Ascending aorta (tissue), 2 donors: ENCODE results near the gene CSTF3. TPM values are rescaled to one million over a fixed set of nuclear protein-coding genes. Genes with fewer than 3 reads are reported as not detected.

Source experiments
- DNase-seq, 2 donors: peaks; one replicate each; pipeline ENCODE4 v3.0.0-alpha.2; 2019; ENCODE audit warnings: low spot score in 2 of 2
- H3K27ac ChIP-seq, 2 donors: fragments of 200-600 bp; sonication (generic); one replicate each; pipeline ENCODE4 v1.5.1; 2016 to 2017; ENCODE audit warnings: mild to moderate bottlenecking in 1 of 2
- H3K27me3 ChIP-seq: fragments of 200-600 bp; sonication (generic); one replicate; pipeline ENCODE4 v1.5.1; 2017
- H3K36me3 ChIP-seq, 2 donors: fragments of 200-600 bp; sonication (generic); one replicate each; pipeline ENCODE4 v1.5.1; 2016
- H3K4me1 ChIP-seq, 2 donors: fragments of 200-600 bp; sonication (generic); one replicate each; pipeline ENCODE4 v1.5.1; 2016 to 2017; ENCODE audit warnings: mild to moderate bottlenecking in 1 of 2
- H3K4me3 ChIP-seq, 2 donors: fragments of 200-600 bp; sonication (generic); one replicate each; pipeline ENCODE4 v1.5.1; 2016 to 2017; ENCODE audit warnings: mild to moderate bottlenecking in 1 of 2
- H3K9me3 ChIP-seq, 2 donors: fragments of 200-600 bp; sonication (generic); one replicate each; pipeline ENCODE4 v1.5.1; 2016
- intact Hi-C: fragments of 100-400 bp; cut with DNase I; formaldehyde crosslinking; loops from one replicate; pipeline ENCODE4 v1.15.1; 2023
- total RNA-seq: library from RNA; depleted of rRNA; stranded (reverse); fragments of >200 nt; gene quantifications from one replicate; pipeline ENCODE4 v1.1.0, GENCODE V29; 2016
- TF ChIP-seq, protein P1 (sequence below), 3 experiments: fragments of 200-600 bp in 2 of 3; fragments of 450-650 bp in 1 of 3; sonication (generic) in 2 of 3; IDR thresholded peaks; one replicate each; pipeline ENCODE4 v1.5.1; 2016 to 2019; ENCODE audit warnings: antibody characterized with exemption in 3 of 3, mild to moderate bottlenecking in 1 of 3, moderate library complexity in 1 of 3

Gene CSTF3
- total RNA-seq, 1 donor from 2014 or later = 3.8 TPM

DNA sequence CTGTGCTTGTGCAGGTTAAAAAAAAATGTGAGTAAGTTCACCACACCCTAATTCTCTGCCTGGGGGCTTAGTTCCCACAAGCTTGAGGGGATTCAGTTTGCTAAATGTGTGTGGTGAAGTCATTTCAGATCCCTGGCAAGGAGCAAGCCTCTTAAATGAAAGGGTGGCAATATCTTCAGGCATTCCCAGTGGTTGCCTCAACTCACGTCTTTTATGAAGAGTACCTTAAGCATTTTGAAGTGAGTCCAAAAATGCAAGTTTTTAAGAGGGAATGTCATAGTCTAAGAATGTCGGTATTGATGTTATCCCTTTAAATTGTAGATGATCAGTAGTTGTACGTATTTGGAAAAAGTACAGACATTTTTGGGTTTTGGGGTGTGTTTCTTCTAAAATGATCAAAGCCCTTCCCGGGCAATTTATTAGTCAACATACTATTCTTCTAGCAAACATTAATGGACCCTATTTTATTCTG, 117.0 kb downstream of the CSTF3 start:
- TF ChIP-seq, protein P1, sequence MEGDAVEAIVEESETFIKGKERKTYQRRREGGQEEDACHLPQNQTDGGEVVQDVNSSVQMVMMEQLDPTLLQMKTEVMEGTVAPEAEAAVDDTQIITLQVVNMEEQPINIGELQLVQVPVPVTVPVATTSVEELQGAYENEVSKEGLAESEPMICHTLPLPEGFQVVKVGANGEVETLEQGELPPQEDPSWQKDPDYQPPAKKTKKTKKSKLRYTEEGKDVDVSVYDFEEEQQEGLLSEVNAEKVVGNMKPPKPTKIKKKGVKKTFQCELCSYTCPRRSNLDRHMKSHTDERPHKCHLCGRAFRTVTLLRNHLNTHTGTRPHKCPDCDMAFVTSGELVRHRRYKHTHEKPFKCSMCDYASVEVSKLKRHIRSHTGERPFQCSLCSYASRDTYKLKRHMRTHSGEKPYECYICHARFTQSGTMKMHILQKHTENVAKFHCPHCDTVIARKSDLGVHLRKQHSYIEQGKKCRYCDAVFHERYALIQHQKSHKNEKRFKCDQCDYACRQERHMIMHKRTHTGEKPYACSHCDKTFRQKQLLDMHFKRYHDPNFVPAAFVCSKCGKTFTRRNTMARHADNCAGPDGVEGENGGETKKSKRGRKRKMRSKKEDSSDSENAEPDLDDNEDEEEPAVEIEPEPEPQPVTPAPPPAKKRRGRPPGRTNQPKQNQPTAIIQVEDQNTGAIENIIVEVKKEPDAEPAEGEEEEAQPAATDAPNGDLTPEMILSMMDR (IDR thresholded peaks at IDR 0.05) = no peak
- intact Hi-C loops = loop anchor here (10.0 kb wide), 1 partner anchor 150 kb away; the partner anchor contains the start of gene QSER1
- Histone ChIP-seq H3K4me3 (no peak overlapping the region), H3K9me3 (no peaks in the 10 kb centered on the region), H3K4me1 (peaks cover 4 to 11% of the 10 kb centered on the region in 2 donors), H3K27ac (no peak overlapping the region), H3K27me3 (no peaks in the 10 kb centered on the region), H3K36me3 (peaks cover 27 to 32% of the 10 kb centered on the region in 2 donors)
- no peak for DNase-seq

GRCh38 chr11:33043221-33043830, 118.0 kb downstream of the CSTF3 start:
- Histone ChIP-seq H3K9me3 (no peaks in the 10 kb centered on the region), H3K27me3 (no peaks in the 10 kb centered on the region), H3K4me1 (peaks cover 4 to 11% of the 10 kb centered on the region in 2 donors), H3K36me3 (peaks cover 25% of the 10 kb centered on the region in 2 donors), H3K4me3 (no peak overlapping the region), H3K27ac (no peak overlapping the region)
- DNase-seq = no peak
- TF ChIP-seq, protein P1 (IDR thresholded peaks at IDR 0.05) = no peak
- intact Hi-C loops = loop anchor here (10.0 kb wide), 1 partner anchor 149 kb away; the partner anchor contains the start of gene QSER1

DNA sequence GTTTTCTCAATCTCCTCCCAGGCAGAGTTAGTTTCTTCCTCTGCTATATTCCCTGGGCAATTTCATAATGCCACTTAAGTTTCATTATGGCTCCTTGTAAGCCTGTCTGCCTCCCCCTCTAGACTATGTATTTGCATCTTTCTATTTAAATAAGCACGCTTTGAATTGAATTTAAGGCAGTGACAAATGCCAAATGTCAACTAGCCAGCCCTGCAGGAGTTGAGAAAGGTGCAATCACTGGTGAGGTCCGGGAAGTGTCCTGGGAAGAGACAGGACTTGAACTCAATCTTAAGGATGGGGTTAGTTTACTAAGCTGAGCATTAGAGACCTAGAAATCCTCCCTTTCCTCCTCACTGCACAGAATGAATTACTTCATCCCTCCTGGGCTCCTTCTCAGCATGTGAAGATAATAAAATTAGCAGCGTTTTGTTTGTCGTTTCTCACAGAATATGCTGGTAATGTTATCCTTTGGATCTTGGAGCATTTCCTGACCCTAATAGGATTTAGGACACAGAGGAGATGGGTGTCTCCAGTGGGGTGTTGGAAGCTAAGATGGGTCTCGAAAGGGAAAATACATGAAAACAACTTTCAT, 120.3 kb downstream of the CSTF3 start:
- Histone ChIP-seq H3K4me1 (peaks cover 4 to 10% of the 10 kb centered on the region in 2 donors), H3K27ac (peak overlapping the region in 1 of 2 donors; percentile 97), H3K27me3 (no peaks in the 10 kb centered on the region), H3K9me3 (no peaks in the 10 kb centered on the region), H3K36me3 (peaks cover 16 to 18% of the 10 kb centered on the region in 2 donors), H3K4me3 (peak overlapping the region; percentile 85 to 96)
- TF ChIP-seq, protein P1 (IDR thresholded peaks at IDR 0.05) = no peak
- intact Hi-C loops = loop anchor here (10.0 kb wide), 1 partner anchor 146 kb away; the partner anchor contains the start of gene QSER1
- DNase-seq = no peak

- Histone ChIP-seq H3K27ac (peak overlapping the region; percentile 97 to 99), H3K4me3 (peak overlapping the region; percentile 85 to 96), H3K27me3 (no peaks in the 10 kb centered on the region), H3K9me3 (no peaks in the 10 kb centered on the region), H3K36me3 (peaks cover 15% of the 10 kb centered on the region in 2 donors), H3K4me1 (peaks cover 4 to 7% of the 10 kb centered on the region in 2 donors)
- no peak for DNase-seq
- intact Hi-C loops = loop anchor here (10.0 kb wide), 1 partner anchor 145 kb away; the partner anchor contains the start of gene QSER1
- TF ChIP-seq, protein P1 (IDR thresholded peaks at IDR 0.05) = no peak
Observed at GRCh38 chr11:33040033-33040861, 121.0 kb downstream of the CSTF3 start.

DNA sequence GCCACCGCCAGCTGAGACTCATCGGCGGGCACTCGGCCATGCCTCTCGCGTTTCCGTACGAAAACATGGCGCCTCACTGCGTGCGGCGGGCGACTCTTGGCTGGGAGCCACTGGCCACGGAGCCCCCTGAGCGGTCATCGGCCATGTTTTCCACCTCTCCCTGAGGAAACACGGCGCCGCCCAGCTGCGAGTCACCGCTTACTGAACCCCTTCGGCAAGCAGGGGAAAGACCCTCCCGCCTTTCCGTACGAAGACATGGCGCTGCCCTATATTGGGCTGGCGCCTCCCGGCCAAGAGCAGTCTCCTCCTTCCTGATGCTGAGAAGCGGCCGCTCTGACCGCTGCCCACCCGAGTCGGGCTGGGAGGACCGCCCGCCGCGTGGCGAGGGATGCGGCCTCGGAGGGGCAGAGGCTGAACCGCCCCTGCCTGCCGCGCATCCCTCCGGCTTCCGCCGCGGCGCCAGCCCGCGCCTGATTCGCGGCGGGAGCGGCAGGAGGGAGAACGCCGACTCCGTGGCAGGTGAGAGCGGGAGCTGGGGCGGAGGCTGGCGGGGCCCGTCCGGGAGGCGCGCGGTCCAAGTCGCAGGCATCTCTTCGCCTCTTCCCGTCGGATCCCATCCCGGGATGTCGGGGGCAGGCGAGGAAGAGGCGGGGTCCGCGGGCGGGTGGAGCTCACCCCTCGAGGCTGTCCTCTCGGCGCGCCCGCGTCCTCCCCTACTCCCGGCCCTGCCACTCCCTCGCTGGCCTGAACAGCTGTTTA, 121.8 kb downstream of the CSTF3 start, which contains the start of gene TCP11L1:
TSS of gene TCP11L1 (plus strand) at position 299 of the 759 bp plus-strand sequence. CDS start 4,202 bp downstream, outside the sequence.
- Histone ChIP-seq H3K27ac (peak within 1 kb of the TSS; percentile 97 to 99), H3K36me3 (peaks cover 7% of the 10 kb centered on the region in 2 donors)

More for the DNA sequence above, 121.8 kb downstream of the CSTF3 start, which contains the start of gene TCP11L1:
- H3K4me1 ChIP-seq = peaks cover 4 to 7% of the 10 kb centered on the region in 2 donors
- DNase-seq = peak; percentile 62 to 95
- no peaks in the 10 kb centered on the region for H3K9me3 ChIP-seq
- TF ChIP-seq, protein P1 (IDR thresholded peaks at IDR 0.05) = no peak
- peak within 1 kb of the TSS; percentile 85 to 96 for H3K4me3 ChIP-seq
- H3K27me3 ChIP-seq = no peaks in the 10 kb centered on the region
- intact Hi-C loops = loop anchor here (1.0 to 10.0 kb wide), 4 partner anchors 23 to 218 kb away; partner anchors contain the start of genes CSTF3, HIPK3 and QSER1
